ENCODE measurements around the gene MAP1LC3C. TPM values are rescaled to one million over a fixed set of nuclear protein-coding genes. Genes with fewer than 3 reads are reported as not detected.

The MAP1LC3C gene
- total RNA-seq, 4 donors from 2014 or later: 5.4 to 19.3 (median 11.6) TPM

- intact Hi-C loops (cut with DNase I): no loop called here
- no peak for DNase-seq (ENCODE audit: extremely low spot score)
- H3K9me3 ChIP-seq: no peaks in the 10 kb centered on the region
- WGBS: 53% methylated on average over 5 of the region's 5 CpGs
- H3K27ac ChIP-seq (replicated peaks in 1 of 4): no peak overlapping the region
- no peaks in the 10 kb centered on the region for H3K36me3 ChIP-seq
- no peak for TF ChIP-seq POLR2A (IDR thresholded peaks at IDR 0.05; ENCODE audit: low read depth)
- no peak for TF ChIP-seq CTCF (IDR thresholded peaks at IDR 0.05)
- TF ChIP-seq POLR2AphosphoS5 (IDR thresholded peaks at IDR 0.05): no peak
- no peak for TF ChIP-seq EP300 (IDR thresholded peaks at IDR 0.05)
- H3K27me3 ChIP-seq: no peaks in the 10 kb centered on the region
- H3K4me3 ChIP-seq: no peak overlapping the region
- H3K4me1 ChIP-seq: no peaks in the 10 kb centered on the region
Observed at GRCh38 chr1:241950390-241950789, 48.5 kb downstream of the MAP1LC3C start.

- no peak overlapping the region for H3K4me3 ChIP-seq
- intact Hi-C loops (cut with DNase I): no loop called here
- no peak overlapping the region for H3K27ac ChIP-seq (replicated peaks in 1 of 4)
- H3K36me3 ChIP-seq: no peaks in the 10 kb centered on the region
- 31% methylated on average over 6 of the region's 6 CpGs for WGBS
- H3K9me3 ChIP-seq: no peaks in the 10 kb centered on the region
- H3K27me3 ChIP-seq: no peaks in the 10 kb centered on the region
- TF ChIP-seq CTCF (IDR thresholded peaks at IDR 0.05) (no peak), POLR2AphosphoS5 (IDR thresholded peaks at IDR 0.05) (no peak), EP300 (IDR thresholded peaks at IDR 0.05) (no peak), POLR2A (IDR thresholded peaks at IDR 0.05; ENCODE audit: low read depth) (no peak)
- DNase-seq (ENCODE audit: extremely low spot score): no peak
- no peaks in the 10 kb centered on the region for H3K4me1 ChIP-seq
Observed at GRCh38 chr1:241947354-241947753, 51.5 kb downstream of the MAP1LC3C start.

Other genes with a start within 250 kb of the MAP1LC3C start
- 1 to 10 TPM in 2 of 4 donors, under 1 TPM in 1, not detected in 1; 0.46 to 1.5 (median 1.4) TPM for gene EXO1, start 150.9 kb downstream of the MAP1LC3C start, total RNA-seq
- not detected for gene BECN2, start 41.3 kb downstream of the MAP1LC3C start, total RNA-seq